T-helper 2 cell treated with Interferon-gamma antibody and Interleukin-4, amounts not matched to agents 100 ng/mL and 5 ng/mL, for 36 hours (primary cell): ENCODE measurements around the gene LPIN1. TPM values are rescaled to one million over a fixed set of nuclear protein-coding genes. Genes with fewer than 3 reads are reported as not detected.

Experiments used
- intact Hi-C: fragments of 100-400 bp; cut with micrococcal nuclease; formaldehyde crosslinking; loops from one replicate; pipeline ENCODE4 v1.15.1; 2023
- total RNA-seq: library from RNA; stranded (reverse); gene quantifications from 2 replicates; pipeline ENCODE4 v1.2.3, GENCODE V29; 2022

Gene LPIN1
- total RNA-seq, 1 donor from 2014 or later: 62.1 TPM

DNA sequence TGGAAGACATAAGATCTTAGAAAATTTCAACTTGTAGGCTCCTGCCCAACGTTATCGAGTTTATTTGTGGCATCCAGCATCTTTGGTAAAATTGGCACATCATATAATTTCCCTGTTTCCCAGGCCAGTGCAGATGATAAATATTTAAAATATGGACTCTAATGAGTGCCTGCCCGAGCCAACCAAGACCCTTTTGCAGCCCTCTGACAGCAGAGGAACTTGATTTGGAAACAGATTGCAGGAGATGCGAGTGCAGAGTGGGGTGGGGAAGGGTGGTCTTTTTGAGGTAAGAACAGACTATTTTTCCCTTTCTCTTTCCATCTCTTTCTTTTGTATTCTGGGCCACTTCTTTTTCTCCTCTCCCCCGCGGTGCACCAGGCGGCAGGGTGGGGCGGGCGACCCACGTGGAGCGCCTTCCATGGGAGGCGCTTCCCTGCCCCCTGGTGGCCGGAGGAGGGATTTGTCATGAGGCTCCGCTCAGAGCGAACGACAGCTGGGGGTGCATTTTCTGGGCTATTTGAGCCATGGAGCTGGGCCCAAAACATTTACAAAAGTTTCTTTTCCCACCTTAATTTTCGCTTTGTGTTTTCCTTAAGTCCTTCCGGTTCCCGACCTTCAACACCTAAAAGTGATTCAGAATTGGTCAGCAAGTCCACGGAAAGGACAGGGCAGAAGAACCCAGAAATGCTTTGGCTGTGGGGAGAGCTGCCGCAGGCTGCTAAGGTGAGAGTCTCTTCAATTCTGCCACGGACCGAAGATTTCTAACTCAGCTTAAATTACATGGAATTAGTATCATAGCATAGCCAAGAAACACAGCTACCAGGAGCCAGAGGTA is 32.7 kb downstream of the LPIN1 start:
- intact Hi-C loops: loop anchor here (1.0 to 5.0 kb wide), 3 partner anchors 86 to 302 kb away; no protein-coding TSS in a partner anchor

- intact Hi-C loops: no loop called here
Observed at GRCh38 chr2:11781602-11782001, 35.2 kb downstream of the LPIN1 start.

DNA sequence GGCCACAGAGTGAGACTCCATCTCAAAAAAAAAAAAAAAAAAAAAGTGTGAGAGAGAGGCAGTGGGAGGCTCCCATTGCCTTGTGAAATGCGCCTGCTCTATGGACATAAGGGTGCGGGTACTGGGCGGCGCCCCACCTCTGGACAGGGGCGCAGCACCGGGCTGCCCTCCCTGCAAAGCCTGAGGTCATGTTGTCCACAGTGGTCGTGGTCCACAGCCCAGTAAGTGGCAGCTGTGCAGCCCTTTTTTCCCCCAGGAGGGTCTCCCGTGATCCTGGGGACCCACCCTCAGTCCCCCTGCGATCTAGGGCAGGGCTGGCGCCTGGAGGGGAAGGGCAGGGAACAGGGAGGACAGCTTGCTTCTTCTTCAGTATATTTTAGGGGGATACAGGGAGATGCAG is 37.8 kb downstream of the LPIN1 start:
- intact Hi-C loops: no loop called here

DNA sequence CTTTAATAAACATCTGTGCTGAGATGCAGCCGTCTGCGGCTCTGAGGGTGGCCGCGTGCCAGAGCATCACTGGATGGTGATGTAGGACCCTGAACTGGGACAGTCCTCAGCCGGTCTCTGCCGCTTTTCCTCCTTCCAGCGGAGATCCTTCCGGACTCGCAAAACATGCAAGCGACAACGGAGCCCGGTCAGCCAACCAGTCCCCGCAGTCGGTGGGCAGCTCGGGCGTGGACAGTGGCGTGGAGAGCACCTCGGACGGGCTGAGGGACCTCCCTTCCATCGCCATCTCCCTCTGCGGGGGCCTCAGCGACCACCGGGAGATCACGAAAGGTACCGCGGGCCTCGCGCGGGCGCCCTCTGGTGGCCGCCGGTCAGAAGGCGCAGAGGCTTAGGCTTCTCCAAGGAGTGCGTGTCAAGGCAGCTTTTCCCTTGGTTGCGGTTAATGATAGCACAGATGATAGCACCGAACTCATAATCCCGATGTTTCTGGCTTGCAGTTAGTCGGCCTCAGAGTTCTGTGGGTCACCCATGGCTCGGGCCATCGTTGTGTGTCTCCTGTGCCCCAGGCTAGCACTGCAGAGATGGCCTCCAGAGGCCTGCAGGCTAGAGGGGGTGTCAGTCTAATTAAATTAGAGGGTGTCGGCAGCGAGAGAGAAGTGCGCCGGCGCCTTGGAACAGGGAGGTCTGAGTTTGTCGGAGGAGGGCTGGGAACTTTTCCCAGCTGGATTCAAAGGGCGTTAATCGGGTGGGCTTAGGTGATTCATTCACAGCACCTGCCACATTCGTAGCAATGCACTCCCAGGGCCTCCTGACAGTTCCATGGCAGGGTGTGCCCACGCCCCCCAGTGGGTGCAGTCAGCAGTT is 38.5 kb downstream of the LPIN1 start:
- intact Hi-C loops: no loop called here

- intact Hi-C loops: no loop called here
Observed at GRCh38 chr2:11785611-11785940, 39.1 kb downstream of the LPIN1 start.

GRCh38 chr2:11786191-11786590 is 39.8 kb downstream of the LPIN1 start:
- intact Hi-C loops: no loop called here

DNA sequence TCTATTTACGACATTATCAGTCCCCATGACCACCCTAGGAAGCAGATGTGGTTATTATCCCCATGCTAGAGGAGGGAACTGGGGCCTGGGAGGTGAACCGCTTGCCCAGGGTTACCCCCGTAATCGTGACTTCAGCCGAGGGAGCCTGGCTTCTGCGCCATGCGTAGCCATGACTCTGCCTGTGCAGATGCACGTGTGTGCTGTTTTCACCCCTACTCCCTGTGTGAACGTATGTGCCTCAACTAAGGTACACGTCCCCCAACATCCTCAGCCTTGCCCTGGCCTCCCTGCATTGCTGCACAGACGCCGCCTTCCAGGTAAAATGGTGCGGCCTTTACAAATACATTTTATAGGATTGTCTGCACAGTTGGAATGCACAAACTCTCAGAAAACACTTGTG is 40.2 kb downstream of the LPIN1 start:
- intact Hi-C loops: no loop called here

DNA sequence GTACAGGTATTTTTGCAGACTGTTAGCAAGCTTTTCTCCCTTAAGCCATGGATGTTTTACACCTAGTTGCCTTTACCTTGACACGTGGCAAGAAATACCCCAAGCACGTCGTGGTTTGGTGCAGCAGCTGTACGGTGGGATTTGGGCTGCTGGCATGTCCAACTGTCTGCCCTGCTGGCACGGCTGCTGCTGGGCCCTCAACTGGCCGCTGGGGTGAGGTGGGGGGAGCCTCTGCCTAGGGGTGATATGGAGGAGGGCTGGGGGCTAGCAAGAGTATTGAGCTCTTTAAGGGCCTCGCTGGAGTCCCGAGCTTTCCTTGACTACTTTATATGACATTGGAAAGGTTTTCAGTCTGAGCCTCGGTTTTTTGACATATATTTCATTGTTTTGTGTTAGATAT is 41.6 kb downstream of the LPIN1 start:
- intact Hi-C loops: no loop called here

DNA sequence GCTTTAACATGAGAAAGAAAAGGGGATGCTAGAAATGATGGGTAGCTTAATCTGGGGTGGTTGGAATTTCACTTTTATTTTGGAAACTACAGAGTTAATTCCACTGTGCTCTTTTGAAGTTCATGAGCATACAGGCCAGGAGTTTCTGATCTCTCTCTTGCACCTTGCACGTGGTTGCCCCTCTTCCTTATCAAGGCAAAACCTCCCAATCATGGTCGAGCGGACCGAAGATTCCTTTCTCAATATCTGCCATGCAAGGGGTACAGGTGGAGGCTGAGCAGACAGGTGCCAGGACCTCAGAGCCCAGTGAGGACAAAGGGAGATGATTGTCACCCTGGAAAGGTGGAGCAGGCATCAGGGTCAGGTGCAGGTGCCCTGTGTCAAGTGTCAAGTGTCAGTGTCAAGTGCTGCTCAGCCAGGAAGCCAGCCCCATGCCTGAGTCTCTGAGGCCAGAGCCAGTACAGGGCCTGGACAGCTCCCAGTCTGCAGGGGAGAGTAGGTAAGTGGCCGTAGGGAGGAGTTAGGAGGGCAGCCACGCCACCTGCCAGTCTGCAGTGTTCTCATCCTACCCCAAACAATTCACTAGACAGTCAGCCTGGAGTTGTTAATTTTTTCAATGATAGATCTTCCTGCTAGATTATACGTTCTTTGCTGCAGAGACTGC is 42.2 kb downstream of the LPIN1 start:
- intact Hi-C loops: no loop called here

DNA sequence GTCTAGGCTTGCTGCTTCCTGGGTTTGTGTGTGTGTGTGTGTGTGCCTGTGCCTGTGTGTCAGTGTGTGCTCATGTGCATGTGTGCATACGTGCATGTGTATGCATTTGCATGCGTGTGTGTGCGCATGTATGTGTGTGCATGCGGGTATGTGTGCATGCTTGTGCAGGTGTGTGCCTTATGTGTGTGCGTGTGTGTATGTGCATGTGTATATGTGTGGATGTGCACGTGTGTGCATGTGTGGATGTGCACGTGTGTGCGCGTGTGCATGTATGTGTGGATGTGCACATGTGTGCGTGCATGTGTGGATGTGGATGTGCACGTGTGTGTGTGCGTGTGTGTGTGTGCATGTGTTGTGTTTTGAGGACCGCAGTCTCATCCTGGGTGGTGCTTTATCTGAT is 42.8 kb downstream of the LPIN1 start:
- intact Hi-C loops: no loop called here

DNA sequence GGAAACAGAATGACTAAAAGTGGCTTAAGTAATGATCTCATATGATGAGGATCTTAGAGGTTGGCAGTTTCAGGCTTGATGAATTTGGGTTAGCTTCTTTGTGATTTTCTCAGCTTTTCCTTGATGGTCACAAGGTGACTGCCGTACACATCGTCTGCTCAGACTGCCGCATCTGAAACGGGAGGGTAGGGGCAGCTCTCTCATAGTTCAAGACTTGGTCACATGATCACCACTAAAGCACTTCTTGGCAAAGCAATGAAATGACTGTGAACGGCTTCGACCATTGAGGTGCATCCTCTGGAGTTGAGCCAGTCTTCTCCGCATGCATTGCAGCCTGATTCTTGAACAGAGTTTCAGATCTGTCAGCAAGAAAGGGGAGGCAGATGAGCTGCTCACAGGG is 43.8 kb downstream of the LPIN1 start:
- intact Hi-C loops: no loop called here

- intact Hi-C loops: no loop called here
Observed at GRCh38 chr2:11795590-11795989, 49.2 kb downstream of the LPIN1 start.

DNA sequence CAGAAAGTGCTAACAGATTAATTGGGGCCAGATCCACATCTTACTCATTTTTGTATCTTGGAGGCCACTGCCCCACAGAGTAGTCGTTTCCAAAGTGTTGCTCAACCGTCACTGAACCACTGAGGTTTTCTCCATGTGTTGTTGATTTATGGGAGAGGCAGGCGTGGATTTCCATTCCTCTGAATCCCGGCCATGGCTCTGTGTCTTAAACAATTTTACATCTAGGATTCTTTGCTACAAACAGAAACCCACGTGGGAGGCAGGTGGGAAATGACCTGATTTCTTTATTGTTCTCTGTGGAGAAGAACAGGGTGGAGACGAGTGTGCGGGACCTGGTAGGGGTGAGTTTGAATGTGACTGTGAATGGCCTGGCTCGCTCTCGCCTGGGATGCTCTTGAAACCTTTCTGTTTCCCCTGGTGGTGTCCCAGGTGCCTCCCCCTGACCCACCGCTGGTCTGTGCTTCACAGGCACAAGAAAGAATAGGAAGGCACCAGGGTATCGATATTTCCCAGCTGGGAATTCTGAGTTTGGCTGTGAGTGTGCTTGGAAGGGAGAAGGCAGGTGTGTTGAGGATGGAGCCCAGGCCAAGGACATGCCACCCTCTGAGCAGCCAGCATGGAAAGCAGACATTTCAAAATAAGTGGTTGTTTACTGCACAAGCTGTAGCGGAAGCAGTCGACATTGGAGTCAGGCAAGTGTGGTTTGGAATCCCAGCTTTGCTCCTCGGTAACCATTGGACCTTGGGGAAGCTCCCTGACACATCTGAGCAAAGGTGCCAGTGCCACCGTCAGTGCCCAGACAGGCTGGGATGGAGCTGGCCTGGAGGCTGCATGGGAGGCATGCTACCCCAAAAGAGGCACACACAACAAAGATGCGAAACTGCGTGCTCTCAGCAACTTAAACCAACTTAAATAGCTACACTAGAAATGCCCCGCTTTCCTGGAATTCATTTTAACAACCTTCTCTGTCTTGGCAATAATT is 50.0 kb downstream of the LPIN1 start:
- intact Hi-C loops: no loop called here

GRCh38 chr2:11797846-11798245 is 51.4 kb downstream of the LPIN1 start:
- intact Hi-C loops: no loop called here

GRCh38 chr2:11798701-11799435 is 52.4 kb downstream of the LPIN1 start:
- intact Hi-C loops: no loop called here

DNA sequence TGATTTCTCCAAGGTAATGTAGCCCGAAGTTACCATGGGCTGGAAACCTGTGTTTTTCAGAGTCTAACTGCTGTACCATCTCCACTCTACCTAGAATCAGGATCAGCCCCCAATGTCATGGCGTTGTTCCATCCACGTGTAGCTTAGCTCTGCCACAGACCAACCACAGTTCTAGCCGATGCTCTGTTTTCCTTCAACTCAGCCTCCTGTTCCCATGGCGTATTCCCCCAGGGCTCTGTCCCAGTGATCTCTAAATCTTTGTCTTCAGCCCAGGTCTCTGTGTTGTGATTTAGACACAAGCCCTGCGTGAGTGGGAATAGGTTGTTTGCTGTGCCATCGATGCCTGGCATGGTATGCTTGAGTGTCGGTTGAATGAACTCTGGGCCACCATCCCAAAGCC is 53.4 kb downstream of the LPIN1 start:
- intact Hi-C loops: no loop called here

DNA sequence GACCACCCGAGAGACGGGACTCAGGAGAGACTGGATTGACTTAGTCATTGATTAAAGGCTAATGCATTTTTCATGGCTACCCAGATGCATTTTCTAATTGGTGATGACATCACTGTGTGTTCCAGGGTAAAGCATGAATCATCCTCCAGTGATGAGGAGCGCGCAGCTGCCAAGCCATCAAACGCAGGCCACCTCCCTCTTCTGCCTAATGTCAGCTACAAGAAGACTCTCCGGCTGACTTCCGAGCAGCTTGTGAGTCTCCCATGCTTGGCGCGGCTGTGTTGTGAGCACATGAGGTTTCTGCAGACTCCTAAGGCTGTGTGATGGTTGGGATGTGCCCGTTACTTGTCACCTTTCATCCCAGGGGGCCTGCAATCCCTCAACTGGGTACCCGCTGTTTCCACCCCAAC is 56.4 kb downstream of the LPIN1 start:
- intact Hi-C loops: no loop called here

DNA sequence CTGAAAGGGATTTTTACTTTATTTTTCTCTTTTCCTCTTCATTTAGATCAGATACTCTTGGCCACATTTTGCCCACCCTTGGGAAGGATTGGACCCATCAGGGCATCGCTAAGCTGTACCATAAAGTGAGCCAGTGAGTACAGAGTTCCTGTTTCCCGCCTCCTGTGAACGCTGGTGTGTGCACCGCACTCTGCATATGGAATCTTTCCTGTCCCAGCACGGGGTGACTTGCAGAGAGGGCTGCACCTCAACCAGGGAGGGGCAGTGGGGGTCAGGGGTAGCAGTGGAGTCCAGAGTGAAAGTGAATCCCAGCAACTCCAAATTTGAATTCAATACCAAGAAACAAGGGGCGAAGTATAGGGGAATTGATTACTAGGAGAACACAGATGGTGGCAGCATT is 58.6 kb downstream of the LPIN1 start:
- intact Hi-C loops: no loop called here

GRCh38 chr2:11805920-11806319 is 59.5 kb downstream of the LPIN1 start:
- intact Hi-C loops: no loop called here
